NT2/D1 (cell line): Measurements from ENCODE around the gene MGLL.

Experiments used
- YY1 ChIP-seq: IDR thresholded peaks from 2 replicates; pipeline ENCODE4 v1.6.1; 2011; ENCODE audit not compliant: insufficient read length, insufficient read depth
- ZNF274 ChIP-seq: IDR thresholded peaks from 2 replicates; pipeline ENCODE4 v1.6.1; 2011; ENCODE audit warnings: mild to moderate bottlenecking, low read depth, low read length

DNA sequence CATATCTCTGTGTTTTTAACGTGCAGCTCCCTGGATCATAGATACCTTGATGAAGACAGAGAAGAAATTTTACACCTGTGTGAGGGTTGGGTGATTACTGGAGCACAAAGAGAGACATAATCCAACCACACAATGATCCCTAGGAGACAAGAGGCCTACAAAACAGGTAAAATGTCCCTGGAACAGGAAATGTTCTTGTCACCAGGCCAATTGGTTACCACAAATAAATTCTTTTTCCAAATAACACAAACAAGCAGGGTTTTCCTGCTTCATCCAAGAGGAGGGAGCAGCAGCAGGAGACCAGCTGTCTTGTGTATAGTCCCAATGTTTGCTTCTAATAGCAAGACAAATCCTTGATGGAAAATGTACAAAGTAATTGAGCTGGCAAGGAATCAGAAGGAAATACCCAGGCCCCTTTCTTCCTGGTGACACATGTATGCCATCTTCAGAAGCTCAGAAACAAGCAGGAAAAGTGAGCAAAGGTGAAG, 1.4 kb downstream of the MGLL start:
- TF ChIP-seq ZNF274 (no peak), YY1 (no peak)
